ENCODE measurements around the gene ADK. TPM values are rescaled to one million over a fixed set of nuclear protein-coding genes. Genes with fewer than 3 reads are reported as not detected.

Gene ADK
- total and polyA plus RNA-seq, 2 of the 4 experiments (the other 2 are of a cell fraction), result 30.6 to 40.9 TPM

- Histone ChIP-seq H2BK20ac (ENCODE audit: low read depth, low read length) (no peak overlapping the region), H3K27me3 (ENCODE audit: control insufficient read depth, insufficient read depth, low read length) (no peaks in the 10 kb centered on the region), H3K9ac (ENCODE audit: low read depth, low read length) (no peak overlapping the region), H4K91ac (ENCODE audit: insufficient read depth, low read depth, low read length) (no peak overlapping the region), H4K5ac (ENCODE audit: low read depth, low read length) (no peak overlapping the region), H3K4me3 (ENCODE audit: insufficient read depth, low read depth, low read length) (no peak overlapping the region), H3K79me1 (ENCODE audit: low read depth in 1 of 2, low read length in 2 of 2) (no peaks in the 10 kb centered on the region), H2BK15ac (ENCODE audit: low read depth, low read length) (no peak overlapping the region), H4K8ac (ENCODE audit: low read depth in 2 of 2, low read length in 2 of 2) (no peak overlapping the region), H3K9me3 (ENCODE audit: control insufficient read depth, insufficient read depth, low read length) (no peaks in the 10 kb centered on the region), H3K4ac (ENCODE audit: low read depth, low read length) (no peak overlapping the region), H3K14ac (replicated peaks; ENCODE audit: low read depth, low read length) (no peak overlapping the region), H3K4me1 (ENCODE audit: control insufficient read depth, insufficient read depth, low read length) (no peaks in the 10 kb centered on the region), H3K4me2 (ENCODE audit: low read depth, low read length) (no peak overlapping the region), H3K9me1 (ENCODE audit: insufficient read depth, low read length) (0 out of 2 replicates have a peak, but pooled peaks cover 1% of the 10 kb centered on the region), H3K27ac (ENCODE audit: insufficient read depth, low read length) (no peak overlapping the region), H2AK5ac (ENCODE audit: low read depth, low read length) (no peak overlapping the region), H2BK5ac (ENCODE audit: low read depth, low read length, poor library complexity, severe bottlenecking) (no peak overlapping the region), H2AK9ac (replicated peaks; ENCODE audit: low read depth, low read length, poor library complexity) (no peak overlapping the region), H2BK120ac (ENCODE audit: low read depth, low read length) (no peak overlapping the region), H3K56ac (ENCODE audit: extremely low read depth, insufficient read depth, low read length) (no peak overlapping the region), H2AFZ (replicated peaks; ENCODE audit: low read length, poor library complexity) (no peak overlapping the region), H3K23ac (ENCODE audit: low read depth, low read length) (no peak overlapping the region), H4K20me1 (ENCODE audit: insufficient read depth, low read length) (no peaks in the 10 kb centered on the region), H3K18ac (ENCODE audit: low read depth, low read length) (no peak overlapping the region), H3K36me3 (ENCODE audit: control insufficient read depth, insufficient read depth, low read length) (no peaks in the 10 kb centered on the region)
- BruUV-seq (replicated peaks), result no TSS peak
- no peak for TF ChIP-seq MAZ (IDR thresholded peaks at IDR 0.05; ENCODE audit: borderline replicate concordance, low read depth, low read length)
- no peak for TF ChIP-seq NFE2L2 (IDR thresholded peaks at IDR 0.05; ENCODE audit: low read depth, low read length)
- TF ChIP-seq RAD21 (IDR thresholded peaks at IDR 0.05; ENCODE audit: low read length), result no peak
- WGBS, 2 experiments (ENCODE audit: extremely low coverage in 2 of 2, insufficient read length in 1 of 2), result no CpG with 5 or more reads among the region's 1 CpG
- DNase-seq (no peak), ATAC-seq (ENCODE audit: low read depth) (no peak)
- in situ Hi-C loops (cut with MboI; ENCODE audit: low sequenced_read_pairs) (no loop called here), intact Hi-C loops (cut with micrococcal nuclease) (no loop called here), dilution Hi-C loops (cut with HindIII; ENCODE audit: low sequenced_read_pairs, unreplicated experiment) (no loop called here)
- POLR2A ChIA-PET (ENCODE audit: unreplicated experiment), result no interaction called here
- CTCF ChIA-PET, result interaction anchor here (0.6 kb wide), 1 partner anchor 35 kb away, joined by 3 read pairs; no protein-coding TSS in a partner anchor
Observed at GRCh38 chr10:74650613-74651012, 499.6 kb downstream of the ADK start.

All from IMR-90 (cell line).